H1 (cell line): ENCODE data around the gene GPC6. TPM values are rescaled to one million over a fixed set of nuclear protein-coding genes. Genes with fewer than 3 reads are reported as not detected.

ENCODE experiments used
- YY1 ChIP-seq: IDR thresholded peaks from 2 replicates; pipeline ENCODE4 v1.6.1; 2011; ENCODE audit warnings: low read depth, mild to moderate bottlenecking, low read length
- polyA plus RNA-seq, 7 experiments: library from polyadenylated mRNA; depleted of rRNA in 3 of 7; stranded (reverse) in 5 of 7; unstranded in 2 of 7; fragments of >200 nt in 5 of 7; fragments of 200-250 nt in 2 of 7; gene quantifications; 1 replicate in 5 of 7; 2 replicates in 1 of 7; 4 replicates in 1 of 7; pipeline versions ENCODE4 v1.2.1 to v1.2.3, GENCODE V29; 2011 to 2013; ENCODE audit warnings: missing spikeins in 2 of 7, mixed read lengths in 2 of 7
- total RNA-seq: library from RNA; stranded (reverse); fragmentation: NEBNext Ultra II Directional; extraction: Animal tissue kit (Norgen Biotek cat#: 25700); gene quantifications from 2 replicates; pipeline ENCODE4 v1.2.1, GENCODE V29; 2021

Gene GPC6
- total and polyA plus RNA-seq, 2 of the 8 experiments (the other 6 are each of a cell fraction or from before 2014, with no cell fraction given) = 5.4 to 12.0 TPM

GRCh38 chr13:94109715-94110374 lies 883.2 kb downstream of the GPC6 start (continued):
- TF ChIP-seq YY1 = no peak
